ENCODE data around the gene DLD.

DLD gene

GRCh38 chr7:107969856-107970255 lies 78.9 kb downstream of the DLD start:
- no peak for DNase-seq (ENCODE audit: low spot score)

Data from activated CD4-positive, alpha-beta T cell treated with anti-CD3 and anti-CD28 coated beads, Interleukin-2, Interleukin-4, amounts not matched to agents 100 ng/mL and 50 ng/mL, durations not matched to agents 16 hours and 8 hours (primary cell).